ENCODE results near the gene FAF2. TPM values are rescaled to one million over a fixed set of nuclear protein-coding genes. Genes with fewer than 3 reads are reported as not detected.

The FAF2 gene
- total and polyA plus RNA-seq, 10 of the 15 experiments (the other 5 are each of a cell fraction or from before 2014, with no cell fraction given), result 19.0 to 45.1 (median 35.6) TPM

- ChIA-PET POLR2A (no interaction called here), RAD21 (ENCODE audit: unreplicated experiment) (interaction anchor here (1.3 kb wide), 1 partner anchor 115 kb away, joined by 3 read pairs; the partner anchor contains the start of gene CLTB), SMC1A (ENCODE audit: uncharacterized antibody, unreplicated experiment) (no interaction called here), CTCF (interaction anchor here (0.6 to 1.5 kb wide), 2 partner anchors 11 to 12 kb away, joined by 3 to 4 read pairs; no protein-coding TSS in a partner anchor)
- intact Hi-C loops (cut with micrococcal nuclease; ENCODE audit: unreplicated experiment) (loop anchor here (10.0 kb wide), 2 partner anchors 146 to 1584 kb away; partner anchors contain the start of genes HIGD2A, N4BP3 and NOP16), in situ Hi-C loops (cut with MboI) (no loop called here)
- no peak overlapping the region for H3K27ac ChIP-seq (ENCODE audit: control insufficient read depth, insufficient read depth)
- no TSS peak for BruUV-seq (replicated peaks)
- H3K9me3 ChIP-seq (replicated peaks; ENCODE audit: control insufficient read depth, insufficient read depth, low read length), result no peaks in the 10 kb centered on the region
- DNase-seq (ENCODE audit: low read depth, low spot score) (no peak), FAIRE-seq (no peak), ATAC-seq (no peak)
- H4K20me1 ChIP-seq (ENCODE audit: control insufficient read depth, insufficient read depth), result no peaks in the 10 kb centered on the region; the same call in 1 of the 2 replicates
- H3K4me2 ChIP-seq (ENCODE audit: control insufficient read depth, insufficient read depth), result peak overlapping the region; percentile 55
- peak overlapping the region; percentile 22; the same call in 1 of the 2 replicates for H3K4me3 ChIP-seq
- peaks cover 49% of the 10 kb centered on the region for H3K79me2 ChIP-seq (ENCODE audit: control insufficient read depth, insufficient read depth, low read length)
- H3K9ac ChIP-seq (ENCODE audit: control insufficient read depth, insufficient read depth, low read length), result peak overlapping the region; percentile 28; the same call in 1 of the 2 replicates
- H3K27me3 ChIP-seq (replicated peaks in 1 of 2; ENCODE audit: control insufficient read depth in 2 of 2, insufficient read depth in 2 of 2, low read length in 1 of 2), result no peaks in the 10 kb centered on the region
- peaks cover 14 to 39% of the 10 kb centered on the region in 2 experiments for H3K36me3 ChIP-seq (ENCODE audit: control insufficient read depth in 2 of 2, insufficient read depth in 2 of 2, low read length in 1 of 2)
- WGBS (ENCODE audit: insufficient coverage, insufficient replicate concordance, low lambda C conversion rate, missing lambda C conversion rate), result 76% methylated on average over 23 of the region's 24 CpGs
- no peak overlapping the region for H2AFZ ChIP-seq (ENCODE audit: control insufficient read depth, low read depth, low read length)
- peaks cover 47% of the 10 kb centered on the region for H3K4me1 ChIP-seq (ENCODE audit: control insufficient read depth, insufficient read depth, low read length)
- TF ChIP-seq ZBTB40 (IDR thresholded peaks at IDR 0.05; ENCODE audit: borderline replicate concordance), result no peak
- no peak for TF ChIP-seq NR2F1 (conservative IDR thresholded peaks at IDR 0.05)
- TF ChIP-seq MTA2 (IDR thresholded peaks at IDR 0.05; ENCODE audit: low read depth), result no peak
- no peak for TF ChIP-seq SMAD1 (IDR thresholded peaks at IDR 0.05; ENCODE audit: low read depth, partially characterized antibody)
- TF ChIP-seq EZH2 (IDR thresholded peaks at IDR 0.05; ENCODE audit: borderline replicate concordance, control insufficient read depth, low read depth, low read length), result no peak
- no peak for TF ChIP-seq TCF3 (IDR thresholded peaks at IDR 0.05; ENCODE audit: borderline replicate concordance, insufficient read depth, low read depth, low read length)
- TF ChIP-seq SUZ12 (IDR thresholded peaks at IDR 0.05; ENCODE audit: unreplicated experiment), result no peak
- no peak for TF ChIP-seq STAT1 (conservative IDR thresholded peaks at IDR 0.05)
- TF ChIP-seq, protein P1, sequence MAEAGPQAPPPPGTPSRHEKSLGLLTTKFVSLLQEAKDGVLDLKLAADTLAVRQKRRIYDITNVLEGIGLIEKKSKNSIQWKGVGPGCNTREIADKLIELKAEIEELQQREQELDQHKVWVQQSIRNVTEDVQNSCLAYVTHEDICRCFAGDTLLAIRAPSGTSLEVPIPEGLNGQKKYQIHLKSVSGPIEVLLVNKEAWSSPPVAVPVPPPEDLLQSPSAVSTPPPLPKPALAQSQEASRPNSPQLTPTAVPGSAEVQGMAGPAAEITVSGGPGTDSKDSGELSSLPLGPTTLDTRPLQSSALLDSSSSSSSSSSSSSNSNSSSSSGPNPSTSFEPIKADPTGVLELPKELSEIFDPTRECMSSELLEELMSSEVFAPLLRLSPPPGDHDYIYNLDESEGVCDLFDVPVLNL (IDR thresholded peaks at IDR 0.05; ENCODE audit: low read depth, low read length), result no peak
- TF ChIP-seq, protein P2, sequence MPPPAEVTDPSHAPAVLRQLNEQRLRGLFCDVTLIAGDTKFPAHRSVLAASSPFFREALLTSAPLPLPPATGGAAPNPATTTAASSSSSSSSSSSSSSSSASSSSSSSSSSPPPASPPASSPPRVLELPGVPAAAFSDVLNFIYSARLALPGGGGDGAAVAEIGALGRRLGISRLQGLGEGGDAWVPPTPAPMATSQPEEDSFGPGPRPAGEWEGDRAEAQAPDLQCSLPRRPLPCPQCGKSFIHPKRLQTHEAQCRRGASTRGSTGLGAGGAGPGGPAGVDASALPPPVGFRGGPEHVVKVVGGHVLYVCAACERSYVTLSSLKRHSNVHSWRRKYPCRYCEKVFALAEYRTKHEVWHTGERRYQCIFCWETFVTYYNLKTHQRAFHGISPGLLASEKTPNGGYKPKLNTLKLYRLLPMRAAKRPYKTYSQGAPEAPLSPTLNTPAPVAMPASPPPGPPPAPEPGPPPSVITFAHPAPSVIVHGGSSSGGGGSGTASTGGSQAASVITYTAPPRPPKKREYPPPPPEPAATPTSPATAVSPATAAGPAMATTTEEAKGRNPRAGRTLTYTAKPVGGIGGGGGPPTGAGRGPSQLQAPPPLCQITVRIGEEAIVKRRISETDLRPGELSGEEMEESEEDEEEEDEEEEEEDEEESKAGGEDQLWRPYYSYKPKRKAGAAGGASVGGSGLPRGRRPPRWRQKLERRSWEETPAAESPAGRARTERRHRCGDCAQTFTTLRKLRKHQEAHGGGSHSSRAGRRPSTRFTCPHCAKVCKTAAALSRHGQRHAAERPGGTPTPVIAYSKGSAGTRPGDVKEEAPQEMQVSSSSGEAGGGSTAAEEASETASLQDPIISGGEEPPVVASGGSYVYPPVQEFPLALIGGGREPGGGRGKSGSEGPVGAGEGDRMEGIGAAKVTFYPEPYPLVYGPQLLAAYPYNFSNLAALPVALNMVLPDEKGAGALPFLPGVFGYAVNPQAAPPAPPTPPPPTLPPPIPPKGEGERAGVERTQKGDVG (CRISPR knock-in tag; IDR thresholded peaks at IDR 0.05), result no peak
- no peak for TF ChIP-seq EGR1 (IDR thresholded peaks at IDR 0.05; ENCODE audit: borderline replicate concordance in 1 of 2, low read depth in 2 of 2, low read length in 2 of 2)
- no peak for TF ChIP-seq KAT2A (conservative IDR thresholded peaks at IDR 0.05; ENCODE audit: control insufficient read depth, low read depth, low read length)
- no peak for TF ChIP-seq WRNIP1 (IDR thresholded peaks at IDR 0.05; ENCODE audit: borderline replicate concordance, low read depth, low read length)
These were observed 83.1 kb downstream of the FAF2 start for GRCh38 chr5:176530983-176531901.

Data from GM12878 (cell line).